Adrenal gland (tissue), 12 donors: ENCODE data around the gene ADGRE3. TPM values are rescaled to one million over a fixed set of nuclear protein-coding genes. Genes with fewer than 3 reads are reported as not detected.

Experiments
- DNase-seq, 7 donors: peaks; one replicate each; pipeline ENCODE4 v3.0.0-alpha.2; 2019 to 2020
- H3K27ac ChIP-seq, 5 donors: fragments of 200-600 bp; sonication (generic) in 4 of 5; 1 replicate in 3 of 5; 2 replicates in 2 of 5; pipeline versions ENCODE4 v1.5.1 to v1.8.0; 2016 to 2020; ENCODE audit warnings: mild to moderate bottlenecking in 1 of 5
- H3K27me3 ChIP-seq: fragments of 200-600 bp; 2 replicates; pipeline ENCODE4 v1.8.0; 2021
- H3K36me3 ChIP-seq, 2 donors: fragments of 200-600 bp; replicated peaks in 1 of 2; 1 replicate in 1 of 2; 2 replicates in 1 of 2; pipeline versions ENCODE4 v1.5.1 to v1.8.0; 2018 to 2022
- H3K4me1 ChIP-seq, 2 donors: fragments of 200-600 bp; replicated peaks in 1 of 2; 1 replicate in 1 of 2; 2 replicates in 1 of 2; pipeline versions ENCODE4 v1.5.1 to v1.8.0; 2018 to 2021
- H3K4me3 ChIP-seq, 4 donors: fragments of 200-600 bp; sonication (generic) in 3 of 4; one replicate each; pipeline ENCODE4 v1.5.1; 2016 to 2018
- H3K9me3 ChIP-seq, 3 donors: fragments of 200-600 bp; sonication (generic) in 1 of 3; replicated peaks in 1 of 3; 1 replicate in 2 of 3; 2 replicates in 1 of 3; pipeline versions ENCODE4 v1.5.1 to v1.8.0; 2016 to 2021
- POLR2A ChIP-seq, 2 donors: fragments of 450-650 bp; IDR thresholded peaks; one replicate each; pipeline ENCODE4 v1.6.1; 2017; ENCODE audit warnings: antibody characterized with exemption in 2 of 2, mild to moderate bottlenecking in 2 of 2, moderate library complexity in 1 of 2
- WGBS, 4 donors: extraction: QIAGEN DNeasy Blood & Tissue Kit in 2 of 4; methylation state at CpG; one replicate each; pipeline versions ENCODE4 v1.1.5 to v1.1.7; 2013 to 2017; 5-methylcytosine and 5-hydroxymethylcytosine counted together
- intact Hi-C, 2 donors: fragments of 100-400 bp; cut with DNase I; formaldehyde crosslinking; loops; one replicate each; pipeline versions ENCODE4 v1.14.1 to v1.15.0; 2022 to 2023
- polyA plus RNA-seq, 3 donors: library from polyadenylated mRNA; stranded (reverse); fragments of 200-250 nt in 2 of 3; fragments of 350-450 nt in 1 of 3; fragmentation: Illumina TruSeq in 1 of 3; extraction: RNeasy Lipid Tissue Mini Kit (QIAGEN cat#74804) in 1 of 3; gene quantifications; one replicate each; pipeline ENCODE4 v1.2.3, GENCODE V29; 2013 to 2014
- total RNA-seq, 9 donors: library from RNA; depleted of rRNA in 4 of 9; stranded (reverse); fragments of >200 nt in 4 of 9; fragments of 120-200 nt in 1 of 9; fragmentation: NEBNext Ultra II Directional in 1 of 9; extraction: Animal tissue kit (Norgen Biotek cat#: 25700) in 1 of 9; gene quantifications; one replicate each; pipeline versions ENCODE4 v1.1.0 to v1.2.4, GENCODE V29; 2013 to 2023
- TF ChIP-seq, protein P1 (sequence below), 6 experiments: fragments of 450-650 bp in 4 of 6; fragments of 200-600 bp in 2 of 6; sonication (generic) in 1 of 6; IDR thresholded peaks; 1 replicate in 5 of 6; 2 replicates in 1 of 6; pipeline versions ENCODE4 v1.5.1 to v1.8.0; 2016 to 2021; ENCODE audit warnings: antibody characterized with exemption in 6 of 6, mild to moderate bottlenecking in 2 of 6, moderate library complexity in 1 of 6
- donor health status: healthy with polysubstance abuse.
- donor health status: Bipolar disorder and iron deficiency.
- donor health status: DM: yes; HTN: yes; CAD: no.
- donor health status: DM: no; HTN: no; CAD: no.
- donor health status: DM: no; HTN: no; CAD: no.
- donor health status: DM: yes; HTN: yes; CAD: no.

The ADGRE3 gene
- total and polyA plus RNA-seq, 12 donors: 0.06 to 0.39 TPM; not detected in 10

DNA sequence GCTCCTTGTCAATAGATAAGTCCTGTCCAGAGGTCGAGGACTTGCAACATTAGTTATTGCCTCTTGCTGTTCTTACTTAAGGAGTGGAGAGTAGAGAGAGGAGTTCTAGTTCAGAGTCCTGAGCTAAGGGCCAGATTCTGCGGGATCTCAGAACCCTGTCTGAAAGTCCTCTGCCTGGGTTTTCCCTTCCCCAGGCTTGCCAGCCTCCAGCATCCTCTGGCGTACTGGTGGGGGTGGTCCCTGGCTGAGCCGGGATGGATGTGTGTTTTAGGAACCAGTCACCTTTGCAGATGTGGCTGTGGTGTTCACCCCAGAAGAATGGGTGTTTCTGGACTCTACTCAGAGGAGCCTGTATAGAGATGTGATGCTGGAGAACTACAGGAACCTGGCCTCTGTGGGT is 41.2 kb upstream of the ADGRE3 start:
- no peak for TF ChIP-seq POLR2A (IDR thresholded peaks at IDR 0.05)
- TF ChIP-seq, protein P1, sequence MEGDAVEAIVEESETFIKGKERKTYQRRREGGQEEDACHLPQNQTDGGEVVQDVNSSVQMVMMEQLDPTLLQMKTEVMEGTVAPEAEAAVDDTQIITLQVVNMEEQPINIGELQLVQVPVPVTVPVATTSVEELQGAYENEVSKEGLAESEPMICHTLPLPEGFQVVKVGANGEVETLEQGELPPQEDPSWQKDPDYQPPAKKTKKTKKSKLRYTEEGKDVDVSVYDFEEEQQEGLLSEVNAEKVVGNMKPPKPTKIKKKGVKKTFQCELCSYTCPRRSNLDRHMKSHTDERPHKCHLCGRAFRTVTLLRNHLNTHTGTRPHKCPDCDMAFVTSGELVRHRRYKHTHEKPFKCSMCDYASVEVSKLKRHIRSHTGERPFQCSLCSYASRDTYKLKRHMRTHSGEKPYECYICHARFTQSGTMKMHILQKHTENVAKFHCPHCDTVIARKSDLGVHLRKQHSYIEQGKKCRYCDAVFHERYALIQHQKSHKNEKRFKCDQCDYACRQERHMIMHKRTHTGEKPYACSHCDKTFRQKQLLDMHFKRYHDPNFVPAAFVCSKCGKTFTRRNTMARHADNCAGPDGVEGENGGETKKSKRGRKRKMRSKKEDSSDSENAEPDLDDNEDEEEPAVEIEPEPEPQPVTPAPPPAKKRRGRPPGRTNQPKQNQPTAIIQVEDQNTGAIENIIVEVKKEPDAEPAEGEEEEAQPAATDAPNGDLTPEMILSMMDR (IDR thresholded peaks at IDR 0.05): no peak
- Histone ChIP-seq H3K27me3 (no peaks in the 10 kb centered on the region), H3K4me1 (no peaks in the 10 kb centered on the region), H3K9me3 (peaks cover 6 to 54% (median 8%) of the 10 kb centered on the region in 3 donors), H3K27ac (no peak overlapping the region), H3K36me3 (peaks cover 0 to 42% of the 10 kb centered on the region in 2 donors), H3K4me3 (no peak overlapping the region)
- 85 to 98% (median 94%) methylated on average over 4 of the region's 4 CpGs for WGBS, 4 donors
- DNase-seq: no peak
- intact Hi-C loops: no loop called here

DNA sequence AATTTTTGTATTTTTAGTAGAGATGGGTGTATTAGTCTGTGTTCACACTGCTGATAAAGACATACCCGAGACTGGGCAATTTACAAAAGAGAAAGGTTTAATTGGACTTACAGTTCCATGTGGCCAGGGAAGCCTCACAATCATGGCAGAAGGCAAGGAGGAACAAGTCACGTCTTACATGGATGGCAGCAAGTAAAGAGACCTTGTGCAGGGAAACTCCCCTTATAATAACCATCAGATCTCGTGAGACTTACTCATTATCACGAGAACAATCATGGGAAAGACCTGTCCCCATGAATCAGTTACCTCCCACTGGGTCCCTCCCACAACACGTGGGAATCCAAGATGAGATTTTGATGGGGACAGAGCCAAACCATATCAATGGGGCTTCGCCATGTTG is 29.8 kb upstream of the ADGRE3 start:
- H3K27me3 ChIP-seq: no peaks in the 10 kb centered on the region
- intact Hi-C loops: no loop called here
- H3K36me3 ChIP-seq: peaks cover 0 to 84% of the 10 kb centered on the region in 2 donors
- no peak for DNase-seq
- no peak overlapping the region for H3K4me3 ChIP-seq
- 87 to 96% (median 94%) methylated on average over 5 to 6 of the region's 6 CpGs for WGBS, 4 donors
- H3K9me3 ChIP-seq: no peaks in the 10 kb centered on the region
- no peak for TF ChIP-seq POLR2A (IDR thresholded peaks at IDR 0.05)
- TF ChIP-seq, protein P1 (IDR thresholded peaks at IDR 0.05): no peak
- H3K27ac ChIP-seq: no peak overlapping the region
- H3K4me1 ChIP-seq: no peaks in the 10 kb centered on the region

DNA sequence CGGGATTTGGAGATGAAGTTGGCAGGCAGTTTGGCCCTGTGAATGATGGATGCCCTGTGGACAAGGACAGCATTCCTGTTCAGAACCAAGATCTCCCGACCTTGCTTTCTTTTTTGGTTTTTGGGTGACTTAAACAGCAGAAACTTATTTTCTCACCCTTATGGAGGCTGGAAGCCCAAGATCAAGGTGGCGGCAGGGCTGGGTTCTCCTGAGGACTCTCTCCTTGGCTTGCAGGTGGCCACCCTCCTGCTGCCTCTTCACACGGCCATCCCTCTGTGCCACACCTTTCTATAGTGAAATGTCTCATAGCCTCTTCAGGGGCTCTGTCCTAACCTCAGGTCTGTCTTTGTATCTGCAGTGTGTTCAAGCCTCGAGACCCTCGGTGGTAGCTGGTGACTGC is 29.2 kb upstream of the ADGRE3 start:
- peaks cover 0 to 83% of the 10 kb centered on the region in 2 donors for H3K36me3 ChIP-seq
- TF ChIP-seq, protein P1 (IDR thresholded peaks at IDR 0.05): no peak
- no peak for TF ChIP-seq POLR2A (IDR thresholded peaks at IDR 0.05)
- WGBS, 4 donors: 74 to 82% (median 82%) methylated on average over 6 of the region's 6 CpGs
- peak in 3 of 7 donors; percentile 29 to 62 (median 36) for DNase-seq
- no peak overlapping the region for H3K4me3 ChIP-seq
- intact Hi-C loops: no loop called here
- H3K27me3 ChIP-seq: no peaks in the 10 kb centered on the region
- H3K27ac ChIP-seq: no peak overlapping the region
- H3K4me1 ChIP-seq: no peaks in the 10 kb centered on the region
- no peaks in the 10 kb centered on the region for H3K9me3 ChIP-seq

DNA sequence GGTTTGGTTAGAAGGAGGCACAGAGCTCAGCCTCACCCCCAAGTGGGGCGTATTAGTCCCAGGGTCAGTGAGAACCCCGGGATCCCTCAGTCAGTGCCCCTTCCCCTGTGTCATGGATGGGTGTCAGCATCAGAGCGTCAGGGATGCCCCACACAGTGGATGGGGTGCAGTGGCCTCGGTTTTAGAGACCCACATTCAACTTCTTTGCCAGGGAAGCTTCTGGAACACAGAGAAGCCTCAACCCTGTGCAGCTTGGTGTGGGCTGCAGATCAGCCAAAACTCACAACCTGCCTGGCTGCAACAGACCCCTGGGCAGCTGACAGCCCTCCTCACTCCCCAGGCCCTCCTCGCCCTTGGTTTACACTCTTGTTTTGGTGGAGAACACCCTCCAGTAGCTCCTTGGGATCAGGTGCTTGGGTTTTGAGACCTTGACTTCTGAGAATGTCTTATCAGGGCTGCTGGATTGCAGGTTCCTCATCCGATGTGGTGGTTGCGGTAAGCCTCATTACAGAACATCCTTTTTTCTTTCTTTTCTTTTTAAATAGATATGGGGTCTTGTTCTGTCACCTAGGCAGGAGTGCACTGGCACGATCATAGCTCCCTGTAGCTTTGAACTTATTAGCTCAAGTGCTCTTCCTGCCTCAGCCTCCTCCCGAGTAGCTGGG is 26.2 kb upstream of the ADGRE3 start:
- Histone ChIP-seq H3K36me3 (peaks cover 0 to 87% of the 10 kb centered on the region in 2 donors), H3K4me3 (no peak overlapping the region), H3K4me1 (no peaks in the 10 kb centered on the region), H3K27ac (no peak overlapping the region), H3K27me3 (no peaks in the 10 kb centered on the region), H3K9me3 (no peaks in the 10 kb centered on the region)
- whole genome bisulfite sequencing, 4 donors: 96 to 98% (median 97%) methylated on average over 5 to 9 of the region's 9 CpGs
- no peak for DNase-seq
- intact Hi-C loops: no loop called here
- TF ChIP-seq POLR2A (IDR thresholded peaks at IDR 0.05): no peak
- TF ChIP-seq, protein P1 (IDR thresholded peaks at IDR 0.05): no peak
